AML-193 (cell line): ENCODE data around the gene LRRC73.
A peak's percentile ranks its signal among the peaks of the same experiment; 100 is the strongest.
"Not testable (repeated sequence)": the region's sequence is repeated elsewhere in the genome, so short reads cannot be mapped to it uniquely, and the experiment has no call there.

Source experiments
- DNase-seq, 2 experiments: peaks; one replicate each; lab custom pipeline; 2025; lab: John Stamatoyannopoulos, UW

The LRRC73 gene

GRCh38 chr6:43511824-43512415 is 1.8 kb upstream of the LRRC73 start:
- no peak for DNase-seq

DNA sequence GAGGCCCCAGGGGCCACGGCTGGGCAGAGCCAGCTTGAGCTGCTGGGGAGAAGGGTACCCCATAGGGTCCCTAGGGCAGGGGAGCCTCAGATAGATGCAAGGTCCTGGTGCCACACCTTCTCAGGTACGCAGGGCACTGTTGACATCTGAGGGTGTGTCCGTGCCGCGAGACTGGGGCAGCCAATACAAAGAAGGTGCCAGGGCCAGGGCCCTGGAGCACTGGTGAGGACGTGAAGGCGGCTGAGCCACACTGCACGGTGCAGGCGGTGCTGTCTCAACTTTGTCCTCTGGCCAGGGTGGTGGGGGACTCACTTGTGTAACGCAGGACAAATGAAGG is 649 bp upstream of the LRRC73 start:
- no peak for DNase-seq

GRCh38 chr6:43509142-43509983 is 783 bp downstream of the LRRC73 start:
- DNase-seq, result no peak

GRCh38 chr6:43508481-43509141 is 1.5 kb downstream of the LRRC73 start:
- no peak for DNase-seq

- peak; percentile 79 to 82 for DNase-seq
Measured at GRCh38 chr6:43506667-43507471, 3.3 kb downstream of the LRRC73 start.

GRCh38 chr6:43506171-43506570 is 4.0 kb downstream of the LRRC73 start:
- DNase-seq, result no peak

DNA sequence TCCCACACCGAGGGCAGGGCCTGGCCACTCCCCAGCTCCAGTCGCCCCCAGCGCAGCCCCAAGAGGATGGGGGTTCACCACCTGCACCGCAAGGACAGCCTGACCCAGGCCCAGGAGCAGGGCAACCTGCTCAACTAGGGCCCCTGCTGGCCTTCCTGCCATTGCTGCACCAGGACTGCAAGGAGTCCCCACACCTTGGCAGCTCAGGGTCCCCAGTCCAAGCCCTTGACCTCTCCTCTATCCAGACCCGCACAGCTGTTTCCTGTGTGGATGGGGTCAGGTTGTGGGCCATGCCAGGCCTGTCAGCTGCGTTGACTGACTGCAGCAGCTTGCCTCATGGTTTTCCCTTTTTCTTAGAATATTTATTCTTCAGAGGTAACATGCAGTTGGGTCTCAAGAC is 4.4 kb downstream of the LRRC73 start:
- DNase-seq, result no peak

- DNase-seq, result no peak
Measured at GRCh38 chr6:43504756-43505593, 5.2 kb downstream of the LRRC73 start.

DNA sequence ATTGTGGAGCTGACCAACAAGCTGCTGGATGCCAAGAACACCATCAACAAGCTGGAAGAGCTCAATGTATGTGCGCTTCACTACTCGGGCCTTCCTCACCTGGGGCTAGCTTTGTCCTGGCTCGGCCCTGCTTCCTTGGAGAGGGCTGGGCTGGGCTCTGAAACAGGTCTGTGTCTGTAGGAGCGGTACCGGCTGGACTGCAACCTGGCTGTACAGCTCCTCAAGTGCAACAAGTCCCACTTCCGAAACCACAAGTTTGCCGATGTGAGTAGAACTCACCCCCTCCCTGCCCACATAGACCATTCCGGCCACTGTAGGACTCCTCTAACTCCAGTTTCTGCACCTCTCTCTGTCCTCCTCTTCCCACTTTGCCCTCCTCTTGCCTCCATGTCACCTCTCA is 6.7 kb downstream of the LRRC73 start:
- DNase-seq, result no peak

- no peak for DNase-seq
Measured at GRCh38 chr6:43502666-43503065, 7.5 kb downstream of the LRRC73 start.

- DNase-seq, result no peak
Measured at GRCh38 chr6:43500921-43501320, 9.2 kb downstream of the LRRC73 start.

GRCh38 chr6:43499028-43499815 is 10.9 kb downstream of the LRRC73 start:
- no peak for DNase-seq

- DNase-seq, result not testable (repeated sequence)
Measured at GRCh38 chr6:43498291-43498690, 11.9 kb downstream of the LRRC73 start.

DNA sequence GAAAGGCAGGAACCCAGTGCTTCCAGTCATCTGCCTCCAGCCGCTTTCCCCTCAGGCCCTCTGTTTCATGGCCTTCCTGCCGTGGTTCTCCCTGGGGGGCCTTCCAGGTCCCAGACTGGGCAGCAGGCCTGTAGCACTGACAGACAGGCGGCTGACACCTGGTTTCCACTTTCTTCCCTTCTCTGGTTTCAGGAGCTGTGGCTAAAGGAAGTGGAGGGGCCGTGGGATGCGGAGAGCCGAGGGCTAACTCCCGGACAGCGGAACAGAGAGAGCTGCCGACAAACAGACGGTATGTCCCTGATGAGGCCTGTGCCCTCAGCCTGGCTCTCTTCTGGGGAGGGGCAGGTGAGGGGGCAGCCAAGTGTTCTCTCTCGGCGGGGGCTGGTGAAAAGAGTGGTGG is 12.5 kb downstream of the LRRC73 start:
- no peak for DNase-seq

DNA sequence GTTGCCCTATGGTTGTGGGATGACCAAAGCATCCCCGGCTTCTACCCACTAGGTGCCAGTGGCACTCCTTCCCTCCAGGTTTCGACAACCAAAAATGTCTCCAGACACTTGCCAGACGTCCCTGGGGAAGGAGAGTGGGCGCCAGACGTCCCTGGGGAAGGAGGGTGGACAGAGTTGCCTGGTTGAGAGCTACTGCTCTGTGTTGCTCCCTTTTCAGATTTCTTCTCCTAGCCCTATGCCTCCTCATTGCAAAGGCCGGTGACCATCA is 13.1 kb downstream of the LRRC73 start:
- no peak for DNase-seq

GRCh38 chr6:43496370-43497128 is 13.6 kb downstream of the LRRC73 start:
- DNase-seq, result no peak

DNA sequence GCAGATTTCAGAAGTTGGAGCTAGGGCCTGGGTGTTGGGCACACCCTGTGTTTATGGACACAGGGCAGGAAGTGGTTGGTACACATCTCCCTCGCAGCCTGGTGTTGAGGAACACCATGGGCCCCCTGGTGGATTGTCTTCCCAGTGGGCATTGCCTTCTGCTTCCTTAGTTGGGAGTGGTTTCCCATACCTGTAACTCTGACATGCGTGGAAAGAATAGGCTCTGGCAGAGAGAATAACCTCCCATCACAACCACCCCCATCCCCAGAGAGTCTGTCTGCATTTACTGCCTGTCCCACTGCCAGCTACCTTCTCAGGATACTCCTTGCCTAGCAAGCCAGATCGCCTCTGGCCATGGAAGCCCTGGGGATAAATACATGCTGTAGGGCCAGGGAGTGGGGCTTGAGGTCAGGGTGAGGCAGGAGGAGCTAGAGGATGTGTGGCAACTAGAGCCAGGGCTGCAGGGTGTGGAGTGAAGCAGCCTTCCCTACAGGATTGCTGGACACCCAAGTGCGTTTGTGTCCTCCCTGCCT is 14.7 kb downstream of the LRRC73 start:
- DNase-seq, result no peak

GRCh38 chr6:43494766-43495165 is 15.4 kb downstream of the LRRC73 start:
- no peak for DNase-seq

DNA sequence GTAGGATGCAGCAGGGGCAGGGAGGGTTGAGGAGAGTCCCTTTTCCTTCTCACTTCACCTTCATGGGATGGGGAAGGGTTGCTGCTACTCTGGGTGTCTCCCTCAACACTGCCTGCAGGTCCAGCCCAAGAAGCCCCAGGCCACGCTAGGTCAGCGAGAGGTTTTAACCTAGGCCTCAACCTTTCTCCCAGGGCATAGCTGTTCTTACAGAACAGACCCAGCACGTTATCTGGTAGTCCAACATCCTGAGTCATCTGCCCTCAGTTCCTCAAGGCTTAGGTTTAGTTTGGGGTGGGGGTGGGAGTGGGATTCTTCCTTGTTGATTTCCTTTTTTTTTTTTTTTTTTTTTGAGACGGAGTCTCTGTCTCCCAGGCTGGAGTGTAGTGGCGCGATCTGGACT is 15.8 kb downstream of the LRRC73 start:
- no peak for DNase-seq

GRCh38 chr6:43493833-43494232 is 16.3 kb downstream of the LRRC73 start:
- no peak for DNase-seq
